ENCODE measurements around the gene EFCAB11.

Gene EFCAB11

DNA sequence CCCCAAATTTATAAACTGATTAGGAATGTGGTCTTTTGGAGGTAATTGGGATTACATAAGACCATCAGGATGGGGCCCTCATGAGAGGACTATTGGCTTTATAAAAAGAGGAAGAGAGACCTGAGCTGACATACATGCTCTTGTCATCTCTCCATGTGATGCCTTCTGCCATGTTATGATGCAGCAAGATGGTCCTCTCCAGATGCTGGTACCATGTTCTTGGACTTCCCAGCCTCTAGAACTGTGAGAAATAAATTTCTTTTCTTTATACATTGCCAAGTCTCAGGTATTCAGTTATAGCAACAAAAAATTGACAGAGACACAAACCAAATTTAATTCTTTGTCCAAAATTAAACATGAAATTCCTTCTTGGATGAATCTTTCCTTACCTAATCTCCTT lies 92.9 kb downstream of the EFCAB11 start:
- no peak for DNase-seq

- DNase-seq: no peak
Observed at GRCh38 chr14:89858089-89858488, 96.4 kb downstream of the EFCAB11 start.

DNA sequence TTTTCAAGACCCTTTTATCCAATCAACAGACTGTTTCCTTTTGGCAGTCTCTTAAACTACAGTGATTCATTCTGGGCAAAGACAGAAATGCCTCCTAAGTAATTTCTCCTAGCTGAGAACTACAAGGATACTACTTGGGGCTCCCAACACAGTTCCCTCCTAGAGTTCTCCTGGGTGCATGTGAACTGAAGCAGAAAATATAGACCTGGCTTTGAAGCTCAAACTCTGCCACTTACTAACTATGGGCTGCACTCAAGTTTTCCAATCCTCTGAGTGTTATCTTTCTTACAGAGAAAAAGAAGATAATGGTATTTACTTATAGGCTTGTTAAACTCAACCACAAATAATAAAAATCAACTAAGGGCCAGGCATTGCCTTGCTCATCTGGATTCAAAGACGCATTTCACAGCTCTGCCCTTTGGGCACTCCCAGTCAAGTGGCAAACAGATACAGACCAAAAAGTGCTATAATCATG lies 97.6 kb downstream of the EFCAB11 start:
- DNase-seq: no peak

GRCh38 chr14:89855961-89856656 lies 98.4 kb downstream of the EFCAB11 start:
- no peak for DNase-seq

- DNase-seq: peak; percentile 19
Observed at GRCh38 chr14:89853936-89854693, 100.4 kb downstream of the EFCAB11 start.

GRCh38 chr14:89851106-89851505 lies 103.4 kb downstream of the EFCAB11 start:
- DNase-seq: no peak

GRCh38 chr14:89849931-89850330 lies 104.6 kb downstream of the EFCAB11 start:
- no peak for DNase-seq

GRCh38 chr14:89848165-89848564 lies 106.4 kb downstream of the EFCAB11 start:
- DNase-seq: no peak

DNA sequence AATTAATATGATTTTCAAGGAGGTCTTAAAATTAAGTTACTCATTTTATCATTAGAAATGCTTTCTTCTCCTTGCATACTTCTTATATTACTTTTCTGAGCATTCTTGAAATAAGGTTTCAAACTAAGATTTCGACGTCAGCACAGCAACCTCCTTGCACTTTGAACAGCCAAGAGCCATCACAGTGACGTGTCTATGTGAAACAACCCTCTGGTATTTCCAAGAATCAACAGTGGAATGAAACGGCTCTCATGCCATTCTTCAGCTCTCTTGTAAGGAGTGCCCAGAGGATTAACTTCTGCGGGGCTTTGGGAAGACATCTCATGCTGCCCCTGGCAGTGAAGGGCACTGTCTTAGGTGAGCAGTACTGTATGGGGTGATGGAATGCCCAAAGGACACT lies 109.2 kb downstream of the EFCAB11 start:
- DNase-seq: no peak

DNA sequence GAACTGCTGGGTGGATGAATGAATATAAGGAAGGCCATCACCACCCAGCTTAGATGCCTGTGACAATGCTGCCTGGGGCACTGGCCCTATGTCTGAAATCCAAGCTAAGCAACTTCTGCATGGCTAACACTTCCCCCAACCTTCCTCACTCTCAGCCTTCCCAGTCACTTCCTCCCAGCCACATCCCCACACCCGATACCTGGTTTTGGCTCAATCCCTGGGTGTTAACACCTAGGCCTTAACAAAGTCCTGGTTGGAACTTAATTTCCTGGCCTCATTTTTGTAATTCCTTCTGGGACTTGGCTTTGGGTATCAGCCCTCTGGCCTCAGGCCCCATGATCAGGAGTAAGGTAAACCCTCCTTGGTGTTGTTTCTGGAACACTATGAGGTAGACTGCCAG lies 110.0 kb downstream of the EFCAB11 start:
- DNase-seq: no peak

GRCh38 chr14:89842837-89843236 lies 111.7 kb downstream of the EFCAB11 start:
- no peak for DNase-seq

- no peak for DNase-seq
Observed at GRCh38 chr14:89841851-89842250, 112.7 kb downstream of the EFCAB11 start.

- DNase-seq: no peak
Observed at GRCh38 chr14:89836830-89837469, 117.6 kb downstream of the EFCAB11 start.

- DNase-seq: no peak
Observed at GRCh38 chr14:89833661-89834060, 120.9 kb downstream of the EFCAB11 start.

DNA sequence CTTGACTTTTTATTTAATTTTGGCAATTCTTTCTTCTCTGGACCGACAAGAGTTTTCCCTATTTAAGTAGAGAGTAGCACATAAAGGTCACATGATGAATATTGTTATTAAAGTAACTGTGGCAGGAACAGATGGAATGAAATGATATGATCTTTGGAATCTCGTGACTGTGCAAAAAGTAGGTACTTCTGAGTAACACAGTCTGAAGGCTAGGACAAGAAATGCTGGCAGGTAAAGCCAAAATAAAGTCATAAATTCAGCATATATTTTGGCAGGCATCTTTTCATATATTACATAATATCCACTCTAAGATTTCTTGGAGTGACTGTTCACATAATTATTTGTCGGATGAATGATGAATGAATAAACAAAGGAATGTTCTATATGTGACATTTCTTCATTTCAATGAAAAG lies 121.4 kb downstream of the EFCAB11 start:
- peak; percentile 8 for DNase-seq

- no peak for DNase-seq
Observed at GRCh38 chr14:89828471-89829165, 125.9 kb downstream of the EFCAB11 start.

DNA sequence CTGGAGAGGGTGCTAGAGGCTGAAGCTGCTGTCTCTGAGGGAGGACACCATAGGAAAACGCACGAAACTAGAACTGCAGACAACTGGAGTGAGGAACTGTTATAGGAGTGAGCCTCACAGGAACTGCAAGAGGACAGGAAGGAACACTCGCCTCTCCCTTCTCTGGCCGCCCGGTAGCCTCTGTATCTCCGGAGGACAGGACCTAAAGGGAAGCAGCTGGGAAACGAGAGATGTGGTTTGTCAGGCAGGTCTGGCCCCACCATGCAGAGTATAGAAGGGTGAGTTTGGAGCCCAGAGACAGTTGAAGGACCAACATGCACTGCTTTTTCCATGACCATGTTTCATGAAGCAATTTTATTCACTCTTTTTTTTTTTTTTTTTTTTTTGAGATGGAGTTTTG lies 127.3 kb downstream of the EFCAB11 start:
- peak; percentile 83 for DNase-seq

DNA sequence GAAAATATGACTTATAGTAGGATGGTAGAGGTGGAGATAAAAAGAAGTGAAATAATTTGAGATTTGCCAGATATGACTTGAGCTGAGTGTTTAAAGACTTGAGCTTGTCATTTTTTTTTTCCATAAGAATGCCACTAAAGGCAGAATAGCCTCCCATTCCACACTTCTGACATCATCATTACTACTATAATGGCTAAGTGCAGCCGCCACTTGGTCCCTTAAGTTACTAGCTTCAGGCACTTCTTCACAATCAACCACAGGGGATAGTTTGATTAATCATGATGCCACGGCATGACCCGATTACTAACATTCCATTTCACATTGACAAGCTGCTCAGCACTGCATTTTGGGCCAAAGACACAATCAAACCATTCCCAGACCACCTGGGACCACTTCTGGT lies 127.9 kb downstream of the EFCAB11 start:
- no peak for DNase-seq

- DNase-seq: no peak
Observed at GRCh38 chr14:89823743-89824142, 130.8 kb downstream of the EFCAB11 start.

DNA sequence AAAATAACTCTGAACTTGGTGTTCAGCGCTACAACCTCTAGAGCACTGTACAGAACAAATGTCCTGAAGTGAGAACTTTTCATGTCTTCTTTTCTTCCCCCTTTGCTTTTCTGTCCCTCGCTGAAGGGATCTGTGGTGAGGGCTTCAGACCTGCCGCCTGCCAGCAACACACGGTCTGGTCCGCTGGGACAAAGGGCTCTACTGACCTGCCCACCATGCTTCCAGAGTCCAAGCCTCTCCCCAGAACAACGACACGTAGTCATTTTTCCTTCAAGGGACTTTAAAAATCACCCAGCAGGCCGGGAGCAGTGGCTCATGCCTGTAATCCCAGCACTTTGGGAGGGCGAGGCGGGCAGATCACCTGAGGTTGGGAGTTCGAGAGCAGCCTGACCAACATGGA lies 140.4 kb downstream of the EFCAB11 start:
- no peak for DNase-seq

DNA sequence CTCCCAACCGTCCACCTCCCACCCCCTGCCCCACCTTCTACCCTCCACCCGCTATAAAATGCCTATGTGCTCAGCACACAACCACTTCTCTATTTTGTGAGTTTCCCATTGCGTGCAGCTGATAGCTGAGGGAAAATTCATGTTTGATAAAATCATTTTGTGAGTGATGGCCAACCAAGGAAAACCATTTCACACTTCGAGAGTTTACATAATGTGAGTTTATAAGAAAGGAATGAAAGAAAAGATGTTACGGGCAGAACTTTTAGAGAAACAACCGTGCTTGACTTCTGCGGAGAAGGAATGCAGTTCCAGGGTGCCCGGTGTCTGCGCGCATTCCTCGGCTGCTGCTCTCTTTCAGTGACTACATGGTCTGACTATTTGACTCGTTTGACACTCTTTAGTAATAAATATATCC lies 140.9 kb downstream of the EFCAB11 start:
- peak; percentile 58 for DNase-seq

- no peak for DNase-seq
Observed at GRCh38 chr14:89811954-89812575, 142.5 kb downstream of the EFCAB11 start.

DNA sequence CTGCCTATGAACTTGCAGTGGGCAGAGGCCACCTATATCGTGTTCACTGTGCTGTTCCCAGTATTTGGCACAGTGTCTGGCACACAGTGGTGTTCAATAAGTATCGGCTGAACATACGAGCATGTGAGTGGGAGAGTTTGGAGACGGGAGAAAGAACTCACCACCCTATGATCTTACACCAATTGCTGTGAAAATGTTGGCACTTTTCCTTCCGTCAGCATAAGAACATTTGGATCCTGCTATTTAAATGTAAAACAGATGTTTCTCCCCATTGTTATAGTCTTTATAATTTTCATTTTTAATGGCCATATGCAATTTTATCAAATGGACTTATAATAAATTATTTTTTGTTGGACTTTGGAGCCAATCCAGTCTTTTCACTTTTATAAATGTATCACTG lies 144.4 kb downstream of the EFCAB11 start:
- DNase-seq: no peak

Measured in hematopoietic multipotent progenitor cell treated with erythropoietin and hydrocortisone succinate and interleukin-3 and kit ligand, for 4 days (in vitro differentiated cells).